ENCODE results near the gene ELMOD1.

Gene ELMOD1

GRCh38 chr11:107609400-107610218, 18.7 kb downstream of the ELMOD1 start:
- Histone ChIP-seq H3K4ac (ENCODE audit: low read depth, low read length) (no peak overlapping the region), H3K79me2 (ENCODE audit: control insufficient read depth, insufficient read depth, low read length) (no peaks in the 10 kb centered on the region), H4K5ac (ENCODE audit: low read length) (no peak overlapping the region), H3K79me1 (ENCODE audit: low read length) (no peaks in the 10 kb centered on the region), H4K8ac (ENCODE audit: low read depth, low read length) (no peak overlapping the region), H3K9ac (ENCODE audit: low read length) (no peak overlapping the region), H3K23ac (ENCODE audit: low read length) (no peak overlapping the region), H2AK5ac (ENCODE audit: low read length) (no peak overlapping the region), H3K56ac (ENCODE audit: low read length) (no peak overlapping the region), H3K18ac (ENCODE audit: low read length) (no peak overlapping the region), H3K4me3 (ENCODE audit: low read length) (no peak overlapping the region), H3K27ac (ENCODE audit: low read depth, low read length) (no peak overlapping the region), H3K27me3 (ENCODE audit: insufficient read depth, low read length, poor library complexity) (no peaks in the 10 kb centered on the region), H3K4me1 (ENCODE audit: control insufficient read depth, low read depth, low read length) (no peaks in the 10 kb centered on the region), H2BK120ac (ENCODE audit: low read depth, low read length) (no peak overlapping the region), H3K36me3 (ENCODE audit: control insufficient read depth, insufficient read depth, low read length) (no peaks in the 10 kb centered on the region), H2BK15ac (replicated peaks; ENCODE audit: low read depth) (no peak overlapping the region), H2BK5ac (ENCODE audit: low read length) (no peak overlapping the region), H3K4me2 (ENCODE audit: low read length) (no peak overlapping the region)
- WGBS (ENCODE audit: extremely low coverage, insufficient coverage, low lambda C conversion rate), result no CpG with 5 or more reads among the region's 10 CpGs
- peak; percentile 43 for DNase-seq

DNA sequence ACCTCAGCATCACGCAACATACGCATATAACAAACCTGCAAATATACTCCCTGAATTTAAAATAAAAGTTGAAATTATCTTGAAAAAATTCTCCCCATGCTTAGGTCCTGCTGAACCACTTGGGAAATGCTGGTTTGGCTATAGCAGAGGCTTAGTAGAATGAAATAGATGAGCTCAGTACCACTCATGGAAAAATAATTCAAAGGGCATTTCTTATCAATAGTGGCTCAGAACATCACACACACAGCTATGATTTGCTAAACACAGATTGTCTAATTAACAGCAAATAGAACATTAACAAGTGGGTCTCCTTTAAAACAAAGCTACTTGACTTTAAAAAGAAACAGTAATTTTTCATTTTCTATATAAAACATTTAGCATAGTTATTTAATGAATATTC, 21.5 kb downstream of the ELMOD1 start:
- no CpG with 5 or more reads among the region's 2 CpGs for WGBS (ENCODE audit: extremely low coverage, insufficient coverage, low lambda C conversion rate)

DNA sequence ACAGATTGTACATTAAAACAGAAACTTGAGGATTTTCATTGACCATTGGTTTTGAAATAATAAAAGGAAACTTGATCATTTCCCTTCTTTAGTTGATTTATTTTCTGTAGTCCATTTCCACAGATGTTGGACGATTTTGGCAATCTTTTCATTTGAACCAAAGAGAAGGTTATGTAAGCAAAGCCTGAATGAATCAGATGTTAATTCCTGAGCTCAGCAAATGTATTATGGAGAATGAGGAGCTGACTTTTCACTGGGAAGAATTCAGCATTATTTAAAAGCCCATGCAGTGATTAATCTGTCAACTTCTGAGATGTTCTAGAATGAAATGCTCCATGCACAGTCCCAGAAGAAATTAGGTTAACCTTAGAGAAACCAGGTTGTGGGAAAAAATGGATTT, 29.0 kb downstream of the ELMOD1 start:
- Histone ChIP-seq H2BK120ac (ENCODE audit: low read depth, low read length) (no peak overlapping the region), H3K23ac (ENCODE audit: low read length) (no peak overlapping the region), H4K8ac (ENCODE audit: low read depth, low read length) (no peak overlapping the region), H3K79me1 (ENCODE audit: low read length) (no peaks in the 10 kb centered on the region), H3K27ac (ENCODE audit: low read depth, low read length) (no peak overlapping the region), H3K79me2 (ENCODE audit: control insufficient read depth, insufficient read depth, low read length) (no peaks in the 10 kb centered on the region), H2AK5ac (ENCODE audit: low read length) (no peak overlapping the region), H3K56ac (ENCODE audit: low read length) (no peak overlapping the region), H2BK15ac (replicated peaks; ENCODE audit: low read depth) (no peak overlapping the region), H3K9ac (ENCODE audit: low read length) (no peak overlapping the region), H3K4me1 (ENCODE audit: control insufficient read depth, low read depth, low read length) (peaks cover 1% of the 10 kb centered on the region), H3K4ac (ENCODE audit: low read depth, low read length) (no peak overlapping the region), H3K27me3 (ENCODE audit: insufficient read depth, low read length, poor library complexity) (no peaks in the 10 kb centered on the region), H3K4me2 (ENCODE audit: low read length) (no peak overlapping the region), H3K4me3 (ENCODE audit: low read length) (no peak overlapping the region), H2BK5ac (ENCODE audit: low read length) (no peak overlapping the region), H3K36me3 (ENCODE audit: control insufficient read depth, insufficient read depth, low read length) (no peaks in the 10 kb centered on the region), H4K5ac (ENCODE audit: low read length) (no peak overlapping the region), H3K18ac (ENCODE audit: low read length) (no peak overlapping the region)
- no CpG with 5 or more reads among the region's 1 CpG for WGBS (ENCODE audit: extremely low coverage, insufficient coverage, low lambda C conversion rate)
- no peak for DNase-seq

More for the DNA sequence above, 21.5 kb downstream of the ELMOD1 start:
- H4K8ac ChIP-seq (ENCODE audit: low read depth, low read length), result no peak overlapping the region
- H3K4me2 ChIP-seq (ENCODE audit: low read length), result no peak overlapping the region
- H2BK120ac ChIP-seq (ENCODE audit: low read depth, low read length), result no peak overlapping the region
- H3K18ac ChIP-seq (ENCODE audit: low read length), result no peak overlapping the region
- no peak overlapping the region for H3K23ac ChIP-seq (ENCODE audit: low read length)
- no peak overlapping the region for H3K4me3 ChIP-seq (ENCODE audit: low read length)
- H3K36me3 ChIP-seq (ENCODE audit: control insufficient read depth, insufficient read depth, low read length), result no peaks in the 10 kb centered on the region
- no peaks in the 10 kb centered on the region for H3K79me2 ChIP-seq (ENCODE audit: control insufficient read depth, insufficient read depth, low read length)
- H3K4ac ChIP-seq (ENCODE audit: low read depth, low read length), result no peak overlapping the region
- no peak overlapping the region for H3K9ac ChIP-seq (ENCODE audit: low read length)
- H4K5ac ChIP-seq (ENCODE audit: low read length), result no peak overlapping the region
- H3K27ac ChIP-seq (ENCODE audit: low read depth, low read length), result no peak overlapping the region
- H3K56ac ChIP-seq (ENCODE audit: low read length), result no peak overlapping the region
- no peak overlapping the region for H2BK15ac ChIP-seq (replicated peaks; ENCODE audit: low read depth)
- H2AK5ac ChIP-seq (ENCODE audit: low read length), result no peak overlapping the region
- H3K27me3 ChIP-seq (ENCODE audit: insufficient read depth, low read length, poor library complexity), result no peaks in the 10 kb centered on the region
- no peaks in the 10 kb centered on the region for H3K79me1 ChIP-seq (ENCODE audit: low read length)
- H3K4me1 ChIP-seq (ENCODE audit: control insufficient read depth, low read depth, low read length), result no peaks in the 10 kb centered on the region
- H2BK5ac ChIP-seq (ENCODE audit: low read length), result no peak overlapping the region
- no peak for DNase-seq

GRCh38 chr11:107621081-107621480, 30.1 kb downstream of the ELMOD1 start:
- peaks cover 7% of the 10 kb centered on the region for H3K4me1 ChIP-seq (ENCODE audit: control insufficient read depth, low read depth, low read length)
- H3K18ac ChIP-seq (ENCODE audit: low read length), result no peak overlapping the region
- no peak overlapping the region for H3K56ac ChIP-seq (ENCODE audit: low read length)
- no peak overlapping the region for H2AK5ac ChIP-seq (ENCODE audit: low read length)
- H2BK15ac ChIP-seq (replicated peaks; ENCODE audit: low read depth), result no peak overlapping the region
- no peak overlapping the region for H2BK5ac ChIP-seq (ENCODE audit: low read length)
- no CpG with 5 or more reads among the region's 1 CpG for WGBS (ENCODE audit: extremely low coverage, insufficient coverage, low lambda C conversion rate)
- no peaks in the 10 kb centered on the region for H3K79me2 ChIP-seq (ENCODE audit: control insufficient read depth, insufficient read depth, low read length)
- H4K5ac ChIP-seq (ENCODE audit: low read length), result no peak overlapping the region
- H3K79me1 ChIP-seq (ENCODE audit: low read length), result no peaks in the 10 kb centered on the region
- H4K8ac ChIP-seq (ENCODE audit: low read depth, low read length), result no peak overlapping the region
- H3K4me3 ChIP-seq (ENCODE audit: low read length), result no peak overlapping the region
- no peak overlapping the region for H3K4me2 ChIP-seq (ENCODE audit: low read length)
- H3K23ac ChIP-seq (ENCODE audit: low read length), result no peak overlapping the region
- H3K27ac ChIP-seq (ENCODE audit: low read depth, low read length), result no peak overlapping the region
- no peak overlapping the region for H3K4ac ChIP-seq (ENCODE audit: low read depth, low read length)
- H3K36me3 ChIP-seq (ENCODE audit: control insufficient read depth, insufficient read depth, low read length), result no peaks in the 10 kb centered on the region
- H2BK120ac ChIP-seq (ENCODE audit: low read depth, low read length), result no peak overlapping the region
- H3K27me3 ChIP-seq (ENCODE audit: insufficient read depth, low read length, poor library complexity), result no peaks in the 10 kb centered on the region
- DNase-seq, result no peak
- H3K9ac ChIP-seq (ENCODE audit: low read length), result no peak overlapping the region

GRCh38 chr11:107623183-107623582, 32.2 kb downstream of the ELMOD1 start:
- no CpG with 5 or more reads among the region's 7 CpGs for WGBS (ENCODE audit: extremely low coverage, insufficient coverage, low lambda C conversion rate)
- Histone ChIP-seq H3K23ac (ENCODE audit: low read length) (no peak overlapping the region), H2AK5ac (ENCODE audit: low read length) (no peak overlapping the region), H3K27ac (ENCODE audit: low read depth, low read length) (no peak overlapping the region), H2BK5ac (ENCODE audit: low read length) (no peak overlapping the region), H3K56ac (ENCODE audit: low read length) (no peak overlapping the region), H3K4ac (ENCODE audit: low read depth, low read length) (no peak overlapping the region), H4K5ac (ENCODE audit: low read length) (no peak overlapping the region), H3K4me1 (ENCODE audit: control insufficient read depth, low read depth, low read length) (peaks cover 7% of the 10 kb centered on the region), H3K18ac (ENCODE audit: low read length) (no peak overlapping the region), H3K4me3 (ENCODE audit: low read length) (no peak overlapping the region), H3K36me3 (ENCODE audit: control insufficient read depth, insufficient read depth, low read length) (no peaks in the 10 kb centered on the region), H3K9ac (ENCODE audit: low read length) (no peak overlapping the region), H2BK15ac (replicated peaks; ENCODE audit: low read depth) (no peak overlapping the region), H3K27me3 (ENCODE audit: insufficient read depth, low read length, poor library complexity) (no peaks in the 10 kb centered on the region), H3K79me1 (ENCODE audit: low read length) (no peaks in the 10 kb centered on the region), H3K4me2 (ENCODE audit: low read length) (no peak overlapping the region), H4K8ac (ENCODE audit: low read depth, low read length) (no peak overlapping the region), H3K79me2 (ENCODE audit: control insufficient read depth, insufficient read depth, low read length) (no peaks in the 10 kb centered on the region), H2BK120ac (ENCODE audit: low read depth, low read length) (no peak overlapping the region)
- no peak for DNase-seq
